Astrocyte of the cerebellum (primary cell): Measurements from ENCODE around the gene CS.
"Not testable (repeated sequence)": the region's sequence is repeated elsewhere in the genome, so short reads cannot be mapped to it uniquely, and the experiment has no call there.

ENCODE experiments used
- DNase-seq: peaks from one replicate; pipeline ENCODE4 v3.0.0-alpha.2; 2011; ENCODE audit warnings: low read depth
- H3K4me3 ChIP-seq: 2 replicates; pipeline ENCODE4 v1.5.1; 2011; ENCODE audit warnings: mild to moderate bottlenecking, low read depth, low read length, moderate library complexity
- CTCF ChIP-seq: IDR thresholded peaks from 2 replicates; pipeline ENCODE4 v1.5.1; 2012; ENCODE audit warnings: low read length, low read depth, moderate library complexity, mild to moderate bottlenecking; ENCODE audit errors: missing control alignments
- in situ Hi-C: cut with HindIII; loops from 2 replicates; pipeline ENCODE4 v1.10.0; 2017; ENCODE audit warnings: low sequenced_read_pairs

CS gene

GRCh38 chr12:56297400-56297799 is 2.7 kb downstream of the CS start:
- no peak for TF ChIP-seq CTCF
- in situ Hi-C loops, result no loop called here
- DNase-seq, result no peak
- H3K4me3 ChIP-seq, result no peak overlapping the region

- no peak for TF ChIP-seq CTCF
- in situ Hi-C loops, result no loop called here
- DNase-seq, result no peak
- no peak overlapping the region for H3K4me3 ChIP-seq
Measured at GRCh38 chr12:56296295-56296694, 3.8 kb downstream of the CS start.

- H3K4me3 ChIP-seq, result no peak overlapping the region
- no peak for TF ChIP-seq CTCF
- in situ Hi-C loops, result no loop called here
- no peak for DNase-seq
Measured at GRCh38 chr12:56293795-56294194, 6.3 kb downstream of the CS start.

- DNase-seq, result no peak
- TF ChIP-seq CTCF, result no peak
- no peak overlapping the region for H3K4me3 ChIP-seq
- in situ Hi-C loops, result no loop called here
Measured at GRCh38 chr12:56288705-56289387, 11.3 kb downstream of the CS start.

- no peak overlapping the region for H3K4me3 ChIP-seq
- in situ Hi-C loops, result no loop called here
- no peak for DNase-seq
- TF ChIP-seq CTCF, result no peak
Measured at GRCh38 chr12:56286044-56286830, 13.9 kb downstream of the CS start.

- in situ Hi-C loops, result not testable (repeated sequence)
Measured at GRCh38 chr12:56284263-56284662, 15.9 kb downstream of the CS start.

GRCh38 chr12:56282579-56282978 is 17.6 kb downstream of the CS start:
- in situ Hi-C loops, result no loop called here
- no peak for TF ChIP-seq CTCF
- no peak overlapping the region for H3K4me3 ChIP-seq
- no peak for DNase-seq

More at GRCh38 chr12:56284263-56284662, 15.9 kb downstream of the CS start:
- not testable (repeated sequence) for DNase-seq, H3K4me3 ChIP-seq
